ENCODE data around the gene CLIC3. TPM values are rescaled to one million over a fixed set of nuclear protein-coding genes. Genes with fewer than 3 reads are reported as not detected.

The CLIC3 gene
- total and polyA plus RNA-seq, 8 donors, result 0.24 to 1.3 (median 0.41) TPM; not detected in 1

DNA sequence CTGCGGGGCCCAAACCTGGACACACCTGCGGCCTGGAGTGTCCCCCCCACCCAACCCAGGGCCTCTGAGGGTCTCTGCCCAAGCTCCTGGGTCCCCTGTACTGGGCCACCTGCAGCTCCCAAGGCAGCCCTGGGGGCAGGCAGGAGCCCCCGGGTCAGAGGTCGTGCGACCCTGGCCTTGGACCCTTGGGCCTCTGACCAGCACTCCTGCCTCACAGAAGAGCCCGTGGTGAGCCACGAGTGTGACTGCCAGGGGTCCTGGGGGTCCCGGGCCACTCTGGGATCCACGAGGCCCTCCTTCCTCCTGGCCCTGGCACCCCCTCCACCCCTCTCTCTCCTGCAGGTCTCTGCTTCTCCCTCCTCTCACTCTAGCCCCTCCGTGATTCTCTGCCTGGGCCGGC lies 24.0 kb downstream of the CLIC3 start:
- no peak for FAIRE-seq
- H3K36me3 ChIP-seq, result no peaks in the 10 kb centered on the region
- no peak for ATAC-seq
- intact Hi-C loops (cut with DNase I), result no loop called here
- DNase-seq, result no peak
- H3K4me1 ChIP-seq, result no peaks in the 10 kb centered on the region
- no peaks in the 10 kb centered on the region for H3K9me3 ChIP-seq
- H3K27me3 ChIP-seq, result no peaks in the 10 kb centered on the region
- no peak for TF ChIP-seq CTCF (IDR thresholded peaks at IDR 0.05)
- no peak overlapping the region for H3K4me3 ChIP-seq
- no peak overlapping the region for H3K27ac ChIP-seq
- WGBS, 2 donors, result 73 to 75% methylated on average over 9 to 11 of the region's 11 CpGs

GRCh38 chr9:136971746-136972145 lies 24.6 kb downstream of the CLIC3 start:
- Histone ChIP-seq H3K4me3 (no peak overlapping the region), H3K9me3 (no peaks in the 10 kb centered on the region), H3K27me3 (no peaks in the 10 kb centered on the region), H3K27ac (no peak overlapping the region), H3K36me3 (no peaks in the 10 kb centered on the region), H3K4me1 (no peaks in the 10 kb centered on the region)
- DNase-seq, result no peak
- no peak for TF ChIP-seq CTCF (IDR thresholded peaks at IDR 0.05)
- intact Hi-C loops (cut with DNase I), result no loop called here
- WGBS, 2 donors, result 72 to 76% methylated on average over 13 to 14 of the region's 14 CpGs
- no peak for ATAC-seq
- no peak for FAIRE-seq

GRCh38 chr9:136970361-136970760 lies 26.0 kb downstream of the CLIC3 start:
- WGBS, 2 donors, result 84 to 88% methylated on average over 10 to 11 of the region's 11 CpGs
- DNase-seq (no peak), ATAC-seq (no peak), FAIRE-seq (no peak)
- H3K36me3 ChIP-seq, result no peaks in the 10 kb centered on the region
- intact Hi-C loops (cut with DNase I), result no loop called here
- no peak overlapping the region for H3K4me3 ChIP-seq
- H3K27ac ChIP-seq, result no peak overlapping the region
- H3K27me3 ChIP-seq, result no peaks in the 10 kb centered on the region
- no peak for TF ChIP-seq CTCF (IDR thresholded peaks at IDR 0.05)
- H3K9me3 ChIP-seq, result no peaks in the 10 kb centered on the region
- H3K4me1 ChIP-seq, result peaks cover 0 to 5% (median 4%) of the 10 kb centered on the region in 3 donors

GRCh38 chr9:136969774-136970173 lies 26.6 kb downstream of the CLIC3 start:
- FAIRE-seq (no peak), ATAC-seq (no peak), DNase-seq (no peak)
- Histone ChIP-seq H3K27ac (no peak overlapping the region), H3K36me3 (no peaks in the 10 kb centered on the region), H3K4me3 (no peak overlapping the region), H3K27me3 (no peaks in the 10 kb centered on the region), H3K4me1 (peaks cover 0 to 5% (median 4%) of the 10 kb centered on the region in 3 donors), H3K9me3 (no peaks in the 10 kb centered on the region)
- 72 to 75% methylated on average over 5 of the region's 5 CpGs for WGBS, 2 donors
- intact Hi-C loops (cut with DNase I), result no loop called here
- no peak for TF ChIP-seq CTCF (IDR thresholded peaks at IDR 0.05)

- DNase-seq, result no peak
- H3K27me3 ChIP-seq, result no peaks in the 10 kb centered on the region
- H3K4me1 ChIP-seq, result peaks cover 0 to 5% (median 4%) of the 10 kb centered on the region in 3 donors
- no peak for FAIRE-seq
- TF ChIP-seq CTCF (IDR thresholded peaks at IDR 0.05), result no peak
- intact Hi-C loops (cut with DNase I), result no loop called here
- no peaks in the 10 kb centered on the region for H3K36me3 ChIP-seq
- 84 to 85% methylated on average over 17 of the region's 17 CpGs for WGBS, 2 donors
- ATAC-seq, result no peak
- no peak overlapping the region for H3K27ac ChIP-seq
- H3K9me3 ChIP-seq, result no peaks in the 10 kb centered on the region
- no peak overlapping the region for H3K4me3 ChIP-seq
These were observed 27.2 kb downstream of the CLIC3 start for GRCh38 chr9:136969150-136969549.

All from pancreas (tissue), 10 donors.